ENCODE measurements around the gene KANSL1.

Gene KANSL1

DNA sequence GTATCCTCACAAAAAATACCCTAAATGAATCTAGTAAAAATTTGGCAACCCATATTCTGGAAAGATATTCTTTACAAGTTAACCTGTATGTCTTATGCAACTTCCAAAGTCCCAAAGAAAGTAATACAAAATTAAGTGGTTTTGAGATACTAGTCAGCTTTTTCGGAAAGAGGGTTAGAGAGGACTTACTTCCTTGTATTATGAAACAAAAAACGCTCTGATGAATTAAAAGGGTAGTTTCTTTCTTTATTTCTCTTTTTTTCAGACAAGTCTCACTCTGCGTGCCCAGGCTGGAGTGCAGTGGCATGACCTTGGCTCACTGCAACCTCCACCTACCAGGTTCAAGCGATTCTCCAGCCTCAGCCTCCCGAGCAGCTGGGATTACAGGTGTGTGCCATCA, 51.6 kb downstream of the KANSL1 start:
- DNase-seq (ENCODE audit: low read depth in 2 of 2), result no peak

DNA sequence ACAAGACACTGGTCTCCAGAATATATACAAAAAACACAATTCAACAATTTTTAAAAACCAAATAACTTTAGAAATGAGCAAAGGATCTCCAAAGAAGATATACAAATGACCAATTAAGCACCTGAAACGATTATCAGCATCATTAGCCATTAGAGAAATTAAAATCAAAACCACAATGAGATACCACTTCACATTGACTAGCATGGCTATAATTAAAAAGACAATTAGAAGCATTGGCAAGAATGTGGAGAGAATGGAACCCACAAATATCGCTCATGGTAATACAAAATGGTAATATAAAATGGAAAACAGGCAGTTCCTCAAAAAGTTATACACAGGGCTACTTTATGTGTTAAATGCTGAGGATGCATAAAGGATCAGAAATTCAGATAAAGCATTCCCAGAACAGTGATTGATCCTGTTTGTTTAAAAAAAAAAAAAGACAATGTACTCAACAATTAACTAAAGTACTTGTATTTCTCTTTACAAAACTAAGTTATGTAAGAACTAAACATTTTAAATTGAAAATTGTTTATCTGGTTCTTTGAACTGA, 52.5 kb downstream of the KANSL1 start:
- DNase-seq (ENCODE audit: low read depth in 2 of 2), result no peak

DNA sequence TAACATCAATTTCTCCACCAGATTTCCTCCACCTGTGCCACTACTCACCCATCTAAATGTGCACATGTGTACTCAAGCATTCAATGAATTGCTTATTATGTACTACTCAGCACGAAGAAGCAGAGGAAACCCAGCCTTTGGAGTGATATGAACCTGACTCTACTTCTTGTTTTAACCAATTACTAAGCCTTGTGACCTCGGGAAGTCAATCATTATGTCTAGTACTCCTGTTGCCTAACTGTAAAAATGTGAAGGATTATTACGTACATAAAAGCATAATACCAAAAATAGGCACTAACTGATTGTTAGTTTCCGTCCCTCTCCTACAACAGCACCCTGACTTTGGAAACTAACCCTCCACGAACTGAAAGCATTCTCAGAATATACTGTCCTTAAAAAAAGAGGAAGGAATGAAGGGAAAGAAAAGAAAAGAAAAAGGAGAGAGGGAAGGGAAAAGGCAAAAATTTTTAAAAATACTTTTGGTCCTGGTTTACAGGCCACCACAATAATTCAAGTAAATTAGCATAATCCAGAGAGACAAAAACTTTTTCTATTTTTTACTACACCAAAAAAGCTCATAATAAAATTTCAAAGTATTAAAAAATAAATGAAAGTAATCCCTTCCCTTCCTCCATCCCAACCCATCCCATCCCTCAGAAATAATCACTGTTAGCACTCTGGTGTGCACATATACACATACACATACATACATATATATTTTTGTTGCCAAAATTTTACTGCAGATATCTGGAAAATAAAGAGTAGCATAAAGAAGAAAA, 53.6 kb downstream of the KANSL1 start:
- DNase-seq (ENCODE audit: low read depth in 2 of 2), result no peak

DNA sequence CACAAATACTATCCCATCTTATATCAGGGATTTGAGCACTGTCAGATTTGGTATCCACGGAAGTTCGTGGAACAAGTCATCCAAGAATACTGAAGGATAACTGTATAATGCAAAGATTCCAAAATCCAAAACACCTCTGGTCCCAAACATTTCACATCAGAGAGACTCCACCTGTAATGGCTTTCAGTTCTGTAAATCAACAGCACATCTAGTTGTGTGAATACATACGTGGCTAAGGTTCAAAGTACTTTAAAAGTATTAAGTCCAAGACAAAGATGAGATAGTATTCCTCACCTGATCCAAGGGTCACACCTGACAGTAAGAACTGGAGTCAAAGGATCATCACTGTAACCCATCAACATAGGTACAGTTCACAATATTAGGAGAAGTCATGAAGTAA, 54.8 kb downstream of the KANSL1 start:
- DNase-seq (ENCODE audit: low read depth in 2 of 2), result no peak

DNA sequence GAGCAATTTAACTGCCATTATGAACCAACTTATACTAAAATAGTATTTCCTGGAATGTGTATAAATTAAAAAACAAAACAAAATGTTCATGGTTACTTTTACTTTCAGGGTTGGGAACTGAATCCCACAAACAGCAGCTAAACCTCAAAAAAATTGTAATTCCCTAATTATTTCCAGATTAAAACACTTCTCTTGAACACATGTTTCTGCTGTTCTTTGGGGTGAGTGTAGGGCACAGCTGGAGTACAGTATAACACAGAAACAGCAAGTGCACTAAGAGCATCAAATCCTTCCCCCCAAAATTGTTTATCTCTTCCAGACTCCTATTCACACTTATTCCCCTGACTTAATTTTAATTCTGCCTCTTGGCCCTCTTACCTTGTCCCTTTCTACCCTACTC, 56.4 kb downstream of the KANSL1 start:
- DNase-seq (ENCODE audit: low read depth in 2 of 2), result peak; percentile 40 to 47

DNA sequence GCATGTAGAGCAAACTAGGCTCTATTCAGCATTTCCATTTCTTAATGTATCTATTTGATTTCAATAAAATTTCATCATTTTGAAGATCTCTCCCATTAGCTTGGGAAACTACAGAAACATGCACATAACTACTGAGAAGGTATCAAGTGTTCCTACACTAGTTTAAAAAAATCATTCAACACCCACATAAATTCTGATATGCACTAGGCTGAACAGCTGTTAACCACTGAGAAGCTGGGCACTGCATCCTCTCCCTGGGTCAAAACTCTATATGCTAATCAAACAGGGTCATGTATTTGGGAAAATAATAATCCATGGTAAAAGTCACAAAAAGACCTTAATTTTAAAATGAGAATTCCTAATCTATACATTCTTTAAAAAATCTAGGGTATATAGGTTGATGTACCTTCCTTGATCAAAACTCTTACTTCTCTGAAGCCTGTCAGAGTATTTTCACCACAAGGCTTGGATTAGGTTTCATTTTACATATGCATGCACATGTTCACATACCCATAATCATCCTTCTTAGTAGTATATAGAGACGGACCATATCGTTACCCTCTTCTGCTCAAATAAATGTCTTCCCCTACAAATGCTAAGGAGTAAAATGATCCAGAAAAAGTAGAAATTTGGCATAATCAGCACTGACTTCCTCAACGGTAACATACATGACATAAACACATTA, 57.2 kb downstream of the KANSL1 start:
- DNase-seq (ENCODE audit: low read depth in 2 of 2), result no peak

DNA sequence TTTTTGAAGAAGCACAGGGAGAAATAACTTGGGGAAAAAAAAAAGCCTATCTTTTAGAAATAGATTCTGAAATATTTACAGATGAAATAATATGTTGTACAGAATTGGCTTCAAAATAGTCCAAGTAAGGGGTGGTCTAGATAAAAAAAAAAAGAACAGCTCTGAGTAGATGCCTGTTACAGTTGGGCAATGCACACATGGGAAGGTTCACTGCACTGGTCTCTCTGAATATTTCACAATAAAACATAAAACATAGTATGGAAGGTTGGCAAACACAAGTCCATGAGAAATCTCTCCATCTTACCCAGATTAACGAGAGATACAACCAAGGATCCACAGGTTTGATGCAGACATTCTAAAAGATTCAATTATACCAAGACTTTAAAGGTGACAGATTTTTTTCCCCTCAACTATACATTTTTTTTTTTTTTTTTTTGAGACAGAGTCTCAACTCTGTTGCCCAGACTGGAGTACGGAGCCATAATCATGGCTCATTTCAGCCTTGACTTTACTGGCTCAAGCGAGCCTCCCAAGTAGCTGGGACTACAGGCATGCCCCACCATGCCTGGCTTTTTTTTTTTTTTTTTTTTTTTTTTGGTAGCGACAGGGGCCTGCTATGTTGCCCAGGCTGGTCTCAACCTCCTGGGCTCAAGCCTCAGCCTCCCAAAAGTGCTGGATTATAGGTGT, 58.0 kb downstream of the KANSL1 start:
- no peak for DNase-seq (ENCODE audit: low read depth in 2 of 2)

DNA sequence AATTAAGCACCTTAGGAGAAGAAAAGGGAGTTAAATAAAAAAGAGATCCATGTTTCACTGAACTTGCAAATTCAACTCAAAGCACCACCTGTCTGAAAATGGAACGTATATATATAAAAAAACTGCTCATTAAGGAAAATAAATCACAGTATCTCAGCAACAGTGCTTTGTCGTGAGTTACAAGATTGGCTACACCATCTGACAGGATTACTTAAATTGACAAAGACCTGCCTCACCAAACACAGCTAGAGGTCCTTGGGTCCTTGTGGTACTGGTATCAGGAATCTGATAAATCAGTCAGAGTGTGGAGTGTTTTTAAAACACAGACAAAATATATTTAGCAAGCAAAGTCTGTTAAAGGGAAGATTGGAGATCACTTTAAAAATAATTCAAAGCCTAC, 63.9 kb downstream of the KANSL1 start:
- no peak for DNase-seq (ENCODE audit: low read depth in 2 of 2)

DNA sequence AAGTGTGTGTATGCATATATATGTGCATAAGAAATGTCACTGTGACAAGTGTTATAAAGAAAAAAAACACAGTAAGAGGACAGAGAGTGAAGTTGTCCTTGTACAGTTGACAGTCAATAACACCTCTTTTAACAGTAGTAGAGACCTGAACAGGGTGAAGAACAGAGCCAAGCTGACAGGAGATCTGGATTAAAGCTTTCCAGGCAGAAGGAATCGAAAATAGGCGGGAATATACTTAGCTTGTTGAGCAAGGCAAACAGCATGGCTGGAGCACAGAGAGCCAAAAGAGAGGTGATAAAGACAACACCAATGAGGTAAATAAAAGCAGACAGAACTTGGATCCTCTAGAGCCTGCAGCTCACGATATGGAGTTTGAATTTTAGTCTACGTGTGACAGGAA, 64.8 kb downstream of the KANSL1 start:
- DNase-seq (ENCODE audit: low read depth in 2 of 2), result no peak

DNA sequence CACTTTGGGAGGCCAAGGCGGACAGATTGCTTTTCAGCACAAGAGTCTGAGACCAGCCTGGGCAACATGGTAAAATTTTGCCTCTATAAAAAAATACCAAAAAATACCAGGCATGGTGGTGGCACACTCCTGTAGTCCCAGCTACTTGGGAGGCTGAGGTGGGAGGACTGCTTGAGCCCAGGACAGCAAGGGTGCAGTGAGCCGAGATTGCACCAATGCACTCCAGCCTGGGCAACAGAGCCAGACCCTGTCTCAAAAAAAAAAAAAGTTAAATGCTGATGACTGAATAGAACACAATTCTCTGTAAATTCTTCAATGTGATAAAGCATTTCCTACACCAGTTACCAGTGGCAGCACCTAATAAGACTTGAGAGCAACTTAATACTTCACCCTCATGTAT, 65.7 kb downstream of the KANSL1 start:
- DNase-seq (ENCODE audit: low read depth in 2 of 2), result no peak

DNA sequence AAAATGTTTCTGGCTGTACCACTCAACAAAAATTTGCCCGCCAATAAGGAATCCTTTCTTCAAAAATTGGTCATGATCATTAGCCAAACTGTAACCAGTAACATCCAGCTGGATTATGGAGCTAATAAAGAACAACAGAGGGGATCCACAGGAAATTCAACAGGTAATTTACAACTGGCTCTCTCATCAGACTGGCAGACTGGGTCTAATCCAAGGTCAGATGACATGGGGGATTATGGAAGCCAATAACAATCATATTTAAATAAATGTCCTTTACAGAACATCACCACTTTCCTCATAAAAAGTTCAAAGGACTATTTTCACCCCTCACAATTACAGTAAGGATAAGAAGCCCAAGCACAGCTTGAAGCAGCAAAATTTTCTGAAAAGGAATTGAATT, 66.4 kb downstream of the KANSL1 start:
- no peak for DNase-seq (ENCODE audit: low read depth in 2 of 2)

DNA sequence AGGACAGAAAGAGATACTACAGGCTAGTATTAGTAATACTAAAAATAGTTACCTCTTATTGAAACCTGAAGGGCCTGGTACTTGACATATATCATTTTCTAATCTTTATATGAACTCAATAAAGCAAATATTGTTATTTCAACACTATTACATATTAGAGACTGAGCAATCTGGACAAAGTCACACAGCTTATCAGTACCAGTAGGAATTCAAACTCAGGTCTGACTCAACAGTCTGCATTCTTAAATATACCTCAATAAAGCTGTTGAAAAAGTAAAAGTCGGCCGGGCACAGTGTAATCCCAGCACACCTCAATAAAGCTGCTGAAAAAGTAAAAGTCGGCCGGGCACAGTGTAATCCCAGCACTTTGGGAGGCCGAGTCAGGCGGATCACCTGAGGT, 67.4 kb downstream of the KANSL1 start:
- DNase-seq (ENCODE audit: low read depth in 2 of 2), result no peak

DNA sequence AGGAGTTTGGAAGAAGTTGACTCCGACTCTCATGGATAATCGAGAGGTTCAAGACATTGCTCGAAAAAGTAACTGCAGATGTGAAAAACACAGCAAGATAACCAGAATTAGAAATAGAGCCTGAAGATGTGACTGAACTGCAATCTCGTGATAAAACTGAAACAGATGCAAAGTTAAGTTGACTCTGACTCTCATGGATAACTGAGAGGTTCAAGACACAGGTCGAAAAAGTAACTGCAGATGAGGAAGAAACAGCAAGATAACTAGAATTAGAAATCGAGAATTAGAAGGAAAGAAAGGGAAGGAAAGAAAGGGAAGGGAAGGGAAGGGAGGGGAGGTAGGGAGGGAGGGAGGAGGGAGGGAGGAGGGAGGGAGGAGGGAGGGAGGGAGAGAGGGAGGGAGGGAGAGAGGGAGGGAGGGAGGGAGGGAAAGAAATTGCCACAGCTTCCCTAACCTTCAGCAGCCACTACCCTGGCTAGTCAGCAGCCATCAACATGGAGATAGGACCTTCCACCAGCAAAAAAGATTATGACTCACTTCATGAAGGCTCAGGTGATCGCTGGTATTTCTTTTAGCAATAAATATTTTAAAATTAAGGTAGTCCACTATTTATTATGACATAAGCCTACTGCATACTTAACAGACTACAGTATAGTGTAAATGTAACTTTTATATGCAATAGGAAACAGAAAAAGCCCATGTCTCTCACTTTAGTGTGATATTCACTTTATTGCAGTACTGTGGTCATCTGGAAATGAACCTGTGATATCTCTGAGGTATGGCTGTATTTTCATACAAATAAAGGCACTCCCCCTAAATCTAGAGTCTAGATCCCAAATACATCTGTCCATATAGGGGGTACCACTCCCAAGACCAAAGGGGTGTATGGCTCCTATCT, 68.3 kb downstream of the KANSL1 start:
- no peak for DNase-seq (ENCODE audit: low read depth in 2 of 2)

DNA sequence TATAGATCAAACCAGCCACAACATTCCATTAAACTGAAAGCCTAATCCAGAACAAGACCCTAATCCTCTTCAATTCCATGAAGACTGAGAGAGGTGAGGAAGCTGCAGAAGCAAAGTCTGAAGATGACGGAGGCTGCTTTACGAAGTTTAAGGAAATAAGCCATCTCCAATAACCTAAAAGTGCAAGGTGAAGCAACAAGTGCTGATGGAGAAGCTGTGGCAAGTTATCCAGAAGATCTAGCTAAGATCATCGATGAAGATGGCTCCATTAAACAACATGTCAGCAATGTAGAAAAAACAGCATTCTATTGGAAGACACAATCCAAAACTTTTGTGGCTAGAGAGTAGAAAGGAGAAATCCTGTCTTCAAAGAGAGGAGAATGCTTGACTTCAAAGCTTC, 69.6 kb downstream of the KANSL1 start:
- no peak for DNase-seq (ENCODE audit: low read depth in 2 of 2)

DNA sequence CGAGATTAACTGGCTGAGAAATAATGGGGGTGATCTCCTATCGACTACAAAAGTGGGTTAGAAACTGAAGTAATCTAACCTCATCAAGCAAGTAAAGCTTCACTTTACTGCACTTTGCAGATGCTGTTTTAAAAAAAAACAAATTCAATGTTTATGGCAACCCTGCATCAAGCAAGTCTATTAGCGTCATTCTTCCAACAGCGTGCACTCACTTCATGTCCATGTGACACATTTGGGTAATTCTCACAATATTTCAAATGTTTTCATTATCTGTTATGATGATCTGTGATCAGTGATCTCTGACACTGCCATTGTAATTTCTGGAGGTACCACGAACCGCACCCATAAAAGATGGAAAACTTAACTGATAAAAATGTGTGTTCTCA, 70.8 kb downstream of the KANSL1 start:
- no peak for DNase-seq (ENCODE audit: low read depth in 2 of 2)

DNA sequence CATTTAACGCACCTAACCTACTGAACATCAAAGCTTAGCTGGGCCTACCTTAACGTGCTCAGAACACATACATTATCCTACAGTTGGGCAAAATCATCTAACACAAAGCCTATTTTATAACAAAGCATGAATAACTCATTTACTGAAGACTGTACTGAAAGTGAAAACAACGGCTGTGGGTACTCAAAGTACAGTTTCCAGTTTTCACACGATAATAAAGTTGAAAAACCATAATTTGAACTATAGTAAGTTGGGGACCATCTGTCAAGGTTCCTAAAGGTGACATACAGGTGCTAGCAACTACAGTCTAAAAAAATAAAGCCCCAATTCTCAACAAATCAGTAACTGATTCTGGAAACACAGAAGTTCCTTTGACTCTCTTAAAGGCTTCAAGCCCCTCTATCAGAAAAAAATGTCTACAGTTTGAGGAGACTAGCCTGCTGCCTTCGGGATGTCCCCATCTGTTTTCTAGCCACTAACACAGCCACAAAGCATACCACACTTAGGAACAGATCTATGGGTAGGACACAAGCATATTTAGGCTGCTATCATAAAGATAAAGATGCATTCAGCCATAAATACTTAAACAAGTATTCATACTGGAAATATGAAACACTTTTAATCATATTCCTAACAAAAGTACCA, 71.3 kb downstream of the KANSL1 start:
- DNase-seq (ENCODE audit: low read depth in 2 of 2), result no peak

DNA sequence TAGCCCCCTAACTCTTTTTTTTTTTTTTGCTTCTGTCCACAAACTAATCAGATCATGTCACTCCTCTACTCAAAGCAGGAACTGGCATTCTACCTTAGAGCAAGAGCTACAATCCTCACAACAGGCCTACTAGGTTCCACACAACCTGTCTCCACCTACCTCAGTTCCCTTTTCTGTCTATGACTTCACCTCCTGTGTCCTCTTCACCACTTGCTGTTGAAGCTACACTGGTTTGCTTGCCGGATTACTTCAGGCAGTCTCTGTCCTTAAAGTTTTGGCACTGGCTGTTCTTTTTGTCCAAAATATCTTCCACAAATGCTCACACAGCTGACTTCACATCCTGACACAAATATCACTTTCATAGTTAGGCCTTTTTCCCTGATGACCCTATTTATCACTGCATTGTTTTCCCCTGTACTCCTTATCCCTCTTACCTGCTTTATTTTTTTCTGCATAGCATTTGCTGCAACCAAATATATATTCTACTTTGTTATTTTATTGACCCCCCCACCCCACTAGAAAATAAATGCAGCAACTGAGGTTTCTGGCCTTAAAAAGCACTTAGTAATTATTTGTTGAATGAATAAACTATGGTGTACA, 72.0 kb downstream of the KANSL1 start:
- no peak for DNase-seq (ENCODE audit: low read depth in 2 of 2)

DNA sequence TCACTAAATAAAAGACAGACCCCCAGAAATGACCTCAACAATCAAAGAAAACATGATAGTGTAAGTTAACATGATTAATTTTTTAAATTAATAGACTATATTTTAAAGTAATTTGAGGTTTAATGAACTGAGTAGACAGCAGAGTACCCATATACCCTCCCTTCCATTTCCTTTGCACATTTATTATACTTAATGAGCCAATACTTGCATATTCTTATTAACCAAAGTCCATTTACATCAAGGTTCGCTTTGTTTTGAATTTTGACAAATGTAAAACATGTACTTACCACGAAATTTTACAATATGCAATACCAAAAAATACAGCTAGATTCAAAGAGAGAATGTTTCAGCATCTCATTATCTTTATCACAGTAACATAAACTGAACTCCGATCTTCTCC, 72.7 kb downstream of the KANSL1 start:
- no peak for DNase-seq (ENCODE audit: low read depth in 2 of 2)

DNA sequence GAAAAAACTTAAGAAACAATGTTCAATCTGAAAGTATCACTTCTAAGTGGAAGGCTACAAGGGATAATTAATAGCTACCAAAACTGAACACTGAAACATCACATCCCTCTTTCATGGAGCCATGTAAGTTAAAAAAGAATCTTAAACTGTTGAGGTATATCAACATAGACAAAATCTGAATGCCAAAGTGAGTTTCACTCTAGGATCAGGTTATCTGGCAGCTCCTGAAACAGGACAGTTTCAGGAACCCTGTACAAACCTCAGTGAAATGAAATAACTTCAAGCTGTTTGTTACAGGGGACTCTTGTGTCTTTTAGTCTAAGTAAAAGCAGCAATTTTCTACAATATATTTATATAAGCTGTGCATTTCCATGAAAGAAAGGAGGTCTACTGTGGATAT, 73.2 kb downstream of the KANSL1 start:
- no peak for DNase-seq (ENCODE audit: low read depth in 2 of 2)

DNA sequence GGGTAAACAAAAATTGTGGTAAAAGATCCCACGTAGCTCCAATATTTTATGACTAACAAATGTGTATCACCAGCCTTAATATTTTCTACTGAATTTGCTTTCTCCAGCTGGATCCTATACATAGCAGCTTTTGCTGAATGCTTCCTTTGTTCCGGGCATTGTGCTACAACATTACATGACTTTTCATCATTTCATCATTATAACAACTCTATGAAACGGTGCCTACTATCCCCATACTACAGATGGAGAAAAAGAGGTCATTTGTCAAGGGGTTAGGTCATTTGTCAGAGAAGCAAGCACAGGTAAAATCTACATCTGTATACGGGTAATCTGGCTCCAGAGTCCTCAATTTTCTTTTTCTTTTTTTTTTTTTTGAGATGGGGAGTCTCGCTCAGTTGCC, 74.3 kb downstream of the KANSL1 start:
- no peak for DNase-seq (ENCODE audit: low read depth in 2 of 2)
